ENCODE data around the gene SDC4.

The SDC4 gene

DNA sequence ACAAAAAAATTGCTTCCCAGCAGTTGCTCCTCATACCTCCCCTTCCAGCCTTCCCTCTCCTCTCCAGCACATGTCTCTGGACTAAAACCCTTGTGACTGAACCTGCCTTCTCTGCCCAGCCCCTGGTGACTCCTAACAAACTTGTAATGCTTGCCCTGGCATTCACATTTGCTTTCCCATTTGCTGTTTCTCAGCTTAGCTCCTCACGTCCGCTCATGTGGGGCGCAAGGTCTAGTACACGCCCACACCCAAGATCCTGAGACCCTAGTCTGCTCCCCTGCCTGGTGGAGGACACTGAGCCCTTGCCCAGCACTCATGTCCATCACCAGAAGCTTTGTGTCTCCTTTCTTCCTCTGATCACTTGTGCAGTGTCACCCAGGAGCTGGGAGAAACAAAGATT is 59.8 kb downstream of the SDC4 start:
- Histone ChIP-seq H3K4me3 (ENCODE audit: low read length) (no peak overlapping the region), H3K4me1 (ENCODE audit: control insufficient read depth, insufficient read depth, low read length) (peaks cover 3% of the 10 kb centered on the region; the same call in 1 of the 2 replicates), H3K27me3 (ENCODE audit: control insufficient read depth, insufficient read depth, low read length) (peaks cover 3% of the 10 kb centered on the region; the same call in 1 of the 2 replicates), H3K27ac (ENCODE audit: low read length) (no peak overlapping the region), H3K36me3 (ENCODE audit: control insufficient read depth, insufficient read depth, low read length) (no peaks in the 10 kb centered on the region), H3K9me3 (ENCODE audit: control insufficient read depth, insufficient read depth, low read length) (no peaks in the 10 kb centered on the region)
- WGBS (ENCODE audit: insufficient coverage, insufficient read length) = no CpG with 5 or more reads among the region's 4 CpGs
- no peak for DNase-seq (ENCODE audit: low read depth, low spot score)

DNA sequence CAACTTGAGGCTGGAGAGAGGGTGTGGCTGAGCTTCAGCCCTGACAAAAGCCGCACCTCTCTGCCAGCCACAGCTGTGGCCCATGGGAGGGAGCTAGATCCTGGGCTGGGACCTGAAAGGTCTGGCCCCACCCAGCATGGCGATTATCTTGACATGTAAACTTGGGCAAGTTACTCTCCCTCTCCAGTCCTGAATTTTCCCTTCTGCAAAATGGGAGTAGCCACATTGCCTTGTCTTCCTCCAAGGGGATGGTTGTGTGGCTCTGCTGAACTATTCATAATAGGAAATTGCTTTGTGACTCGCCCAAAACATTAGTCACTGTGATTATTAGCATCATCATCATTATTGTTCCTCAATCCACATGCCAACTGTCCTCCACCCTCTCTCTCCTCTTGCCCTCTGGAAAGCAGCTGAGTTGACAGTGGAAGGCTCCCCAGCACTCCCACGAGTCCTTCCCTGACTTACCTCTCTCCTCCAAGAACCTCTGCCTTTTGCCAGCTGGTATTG is 64.6 kb downstream of the SDC4 start:
- H3K27ac ChIP-seq (ENCODE audit: low read length) = no peak overlapping the region
- no peaks in the 10 kb centered on the region for H3K4me1 ChIP-seq (ENCODE audit: control insufficient read depth, insufficient read depth, low read length)
- H3K27me3 ChIP-seq (ENCODE audit: control insufficient read depth, insufficient read depth, low read length) = no peaks in the 10 kb centered on the region
- H3K9me3 ChIP-seq (ENCODE audit: control insufficient read depth, insufficient read depth, low read length) = no peaks in the 10 kb centered on the region
- H3K4me3 ChIP-seq (ENCODE audit: low read length) = no peak overlapping the region
- no peak for DNase-seq (ENCODE audit: low read depth, low spot score)
- H3K36me3 ChIP-seq (ENCODE audit: control insufficient read depth, insufficient read depth, low read length) = no peaks in the 10 kb centered on the region
- WGBS (ENCODE audit: insufficient coverage, insufficient read length) = no CpG with 5 or more reads among the region's 4 CpGs

- Histone ChIP-seq H3K36me3 (ENCODE audit: control insufficient read depth, insufficient read depth, low read length) (no peaks in the 10 kb centered on the region), H3K4me1 (ENCODE audit: control insufficient read depth, insufficient read depth, low read length) (no peaks in the 10 kb centered on the region), H3K27me3 (ENCODE audit: control insufficient read depth, insufficient read depth, low read length) (no peaks in the 10 kb centered on the region), H3K4me3 (ENCODE audit: low read length) (no peak overlapping the region), H3K27ac (ENCODE audit: low read length) (no peak overlapping the region), H3K9me3 (ENCODE audit: control insufficient read depth, insufficient read depth, low read length) (no peaks in the 10 kb centered on the region)
- DNase-seq (ENCODE audit: low read depth, low spot score) = no peak
- 100% methylated on average over 2 of the region's 7 CpGs for WGBS (ENCODE audit: insufficient coverage, insufficient read length)
Observed at GRCh38 chr20:45282700-45283550, 65.3 kb downstream of the SDC4 start.

- H3K9me3 ChIP-seq (ENCODE audit: control insufficient read depth, insufficient read depth, low read length) = no peaks in the 10 kb centered on the region
- no peaks in the 10 kb centered on the region for H3K36me3 ChIP-seq (ENCODE audit: control insufficient read depth, insufficient read depth, low read length)
- 100% methylated on average over 1 of the region's 1 CpG for WGBS (ENCODE audit: insufficient coverage, insufficient read length)
- no peak overlapping the region for H3K4me3 ChIP-seq (ENCODE audit: low read length)
- H3K4me1 ChIP-seq (ENCODE audit: control insufficient read depth, insufficient read depth, low read length) = no peaks in the 10 kb centered on the region
- 0 out of 2 replicates have a peak, but pooled peaks cover 1% of the 10 kb centered on the region for H3K27me3 ChIP-seq (ENCODE audit: control insufficient read depth, insufficient read depth, low read length)
- DNase-seq (ENCODE audit: low read depth, low spot score) = no peak
- no peak overlapping the region for H3K27ac ChIP-seq (ENCODE audit: low read length)
Observed at GRCh38 chr20:45279992-45280391, 68.2 kb downstream of the SDC4 start.

DNA sequence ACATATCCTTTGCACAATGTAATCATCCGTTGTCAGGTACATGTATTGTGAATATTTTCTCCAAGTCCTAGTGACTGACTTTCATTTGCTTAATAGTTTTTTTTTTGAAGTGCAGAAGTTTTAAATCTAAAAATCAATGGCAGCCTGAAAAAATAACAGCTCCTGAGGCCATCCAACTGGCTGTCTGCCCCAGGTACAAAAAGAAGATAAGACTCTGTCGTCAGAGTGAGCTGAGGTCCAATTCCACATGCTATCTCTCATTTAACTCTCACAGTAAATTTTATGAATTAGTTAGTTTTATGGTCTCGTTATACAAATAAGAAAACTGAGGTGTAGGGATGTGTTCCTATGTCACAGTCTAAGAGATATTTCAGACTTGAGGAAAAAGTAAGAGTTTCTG is 72.9 kb downstream of the SDC4 start:
- Histone ChIP-seq H3K27ac (ENCODE audit: low read length) (no peak overlapping the region), H3K4me3 (ENCODE audit: low read length) (no peak overlapping the region), H3K9me3 (ENCODE audit: control insufficient read depth, insufficient read depth, low read length) (no peaks in the 10 kb centered on the region), H3K36me3 (ENCODE audit: control insufficient read depth, insufficient read depth, low read length) (no peaks in the 10 kb centered on the region), H3K4me1 (ENCODE audit: control insufficient read depth, insufficient read depth, low read length) (no peaks in the 10 kb centered on the region), H3K27me3 (ENCODE audit: control insufficient read depth, insufficient read depth, low read length) (0 out of 2 replicates have a peak, but pooled peaks cover 1% of the 10 kb centered on the region)
- DNase-seq (ENCODE audit: low read depth, low spot score) = no peak
- no CpG with 5 or more reads among the region's 3 CpGs for WGBS (ENCODE audit: insufficient coverage, insufficient read length)

Data from iPS DF 6.9 (cell line).